Activated T-cell treated with anti-CD3 and anti-CD28 coated beads, Interleukin-2, amount 50 U/mL, for 24 hours (primary cell): ENCODE data around the gene EPHA4.

Experiments used
- DNase-seq: peaks from one replicate; pipeline ENCODE4 v3.0.0-alpha.2; 2020
- H3K27ac Mint-ChIP-seq: 2 replicates; pipeline ENCODE4 v1.8.0; 2020; ENCODE audit warnings: mild to moderate bottlenecking, mixed read lengths
- H3K27me3 Mint-ChIP-seq: 2 replicates; pipeline ENCODE4 v1.8.0; 2020; ENCODE audit warnings: mixed read lengths
- H3K36me3 Mint-ChIP-seq: 2 replicates; pipeline ENCODE4 v1.8.0; 2020; ENCODE audit warnings: low read depth, mixed read lengths
- H3K4me1 Mint-ChIP-seq: 2 replicates; pipeline ENCODE4 v1.8.0; 2020; ENCODE audit warnings: low read depth, mixed read lengths
- H3K4me3 Mint-ChIP-seq: 2 replicates; pipeline ENCODE4 v1.8.0; 2020; ENCODE audit warnings: mild to moderate bottlenecking, moderate library complexity, mixed read lengths
- H3K9me3 Mint-ChIP-seq: 2 replicates; pipeline ENCODE4 v1.8.0; 2020; ENCODE audit warnings: mixed read lengths

Gene EPHA4

DNA sequence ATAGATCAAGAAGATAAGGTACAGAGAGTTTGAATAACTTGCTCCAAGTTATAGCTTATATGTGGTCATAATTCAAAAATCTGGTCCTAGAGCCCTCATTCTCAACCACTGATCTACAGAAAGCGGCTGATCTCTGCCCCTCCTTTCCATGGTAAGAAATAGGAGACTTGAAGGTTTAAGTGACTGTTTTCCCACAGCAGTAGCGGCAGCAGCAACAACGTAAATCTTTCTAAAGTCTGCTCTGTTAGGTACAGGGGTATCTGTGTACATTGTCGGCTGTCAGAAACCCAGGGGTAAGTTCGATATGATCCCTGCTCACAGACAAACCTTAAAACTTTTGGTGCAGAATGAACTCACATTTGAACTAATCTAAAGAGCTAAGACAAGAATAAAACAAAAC, 105.4 kb downstream of the EPHA4 start:
- Mint-ChIP-seq H3K9me3 (no peaks in the 10 kb centered on the region), H3K36me3 (no peaks in the 10 kb centered on the region), H3K27ac (peak overlapping the region; percentile 50), H3K4me1 (peaks cover 42% of the 10 kb centered on the region), H3K27me3 (no peaks in the 10 kb centered on the region), H3K4me3 (no peak overlapping the region)
- no peak for DNase-seq

DNA sequence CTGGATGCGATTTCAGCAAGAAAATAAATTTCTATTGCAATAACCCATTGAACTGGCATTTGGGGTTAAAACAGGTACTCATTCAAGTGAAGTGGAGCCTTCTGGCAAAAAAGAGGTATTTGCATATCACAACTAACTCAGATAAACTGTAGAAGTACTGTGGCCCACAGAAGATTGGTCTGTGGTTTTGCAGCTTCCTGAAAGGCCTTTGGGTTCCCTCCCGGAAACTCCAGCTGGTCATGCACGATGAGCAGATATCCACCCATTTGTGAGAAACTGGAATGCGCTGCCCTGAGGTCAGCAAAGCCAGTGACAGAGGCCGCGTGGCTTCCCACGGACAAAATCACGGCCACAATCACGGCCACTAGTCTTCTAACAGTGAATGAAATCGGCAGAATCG, 106.3 kb downstream of the EPHA4 start:
- no peaks in the 10 kb centered on the region for H3K36me3 Mint-ChIP-seq
- no peak overlapping the region for H3K27ac Mint-ChIP-seq
- no peaks in the 10 kb centered on the region for H3K27me3 Mint-ChIP-seq
- H3K4me1 Mint-ChIP-seq: peaks cover 42% of the 10 kb centered on the region
- no peak for DNase-seq
- H3K9me3 Mint-ChIP-seq: no peaks in the 10 kb centered on the region
- H3K4me3 Mint-ChIP-seq: no peak overlapping the region

DNA sequence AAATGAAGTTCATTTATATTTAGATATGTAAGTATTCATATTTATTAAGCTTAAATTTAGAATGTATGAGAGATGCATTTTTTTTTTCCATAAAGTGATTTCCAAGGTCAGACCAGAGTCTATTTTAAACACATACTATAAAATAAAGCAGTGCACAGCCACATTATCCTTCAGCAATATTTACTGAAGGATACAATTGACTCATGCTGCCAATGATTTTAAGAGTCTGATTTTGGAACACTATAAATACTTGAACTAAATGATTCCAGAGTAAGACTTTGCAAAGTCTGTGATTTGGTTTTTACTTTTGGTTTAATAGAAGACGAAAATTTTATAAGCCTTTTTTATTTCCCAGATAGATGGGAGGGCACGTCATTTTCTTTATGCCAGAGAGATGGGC, 107.1 kb downstream of the EPHA4 start:
- Mint-ChIP-seq H3K36me3 (no peaks in the 10 kb centered on the region), H3K4me1 (peaks cover 42% of the 10 kb centered on the region), H3K27me3 (no peaks in the 10 kb centered on the region), H3K9me3 (no peaks in the 10 kb centered on the region), H3K4me3 (no peak overlapping the region), H3K27ac (no peak overlapping the region)
- no peak for DNase-seq

DNA sequence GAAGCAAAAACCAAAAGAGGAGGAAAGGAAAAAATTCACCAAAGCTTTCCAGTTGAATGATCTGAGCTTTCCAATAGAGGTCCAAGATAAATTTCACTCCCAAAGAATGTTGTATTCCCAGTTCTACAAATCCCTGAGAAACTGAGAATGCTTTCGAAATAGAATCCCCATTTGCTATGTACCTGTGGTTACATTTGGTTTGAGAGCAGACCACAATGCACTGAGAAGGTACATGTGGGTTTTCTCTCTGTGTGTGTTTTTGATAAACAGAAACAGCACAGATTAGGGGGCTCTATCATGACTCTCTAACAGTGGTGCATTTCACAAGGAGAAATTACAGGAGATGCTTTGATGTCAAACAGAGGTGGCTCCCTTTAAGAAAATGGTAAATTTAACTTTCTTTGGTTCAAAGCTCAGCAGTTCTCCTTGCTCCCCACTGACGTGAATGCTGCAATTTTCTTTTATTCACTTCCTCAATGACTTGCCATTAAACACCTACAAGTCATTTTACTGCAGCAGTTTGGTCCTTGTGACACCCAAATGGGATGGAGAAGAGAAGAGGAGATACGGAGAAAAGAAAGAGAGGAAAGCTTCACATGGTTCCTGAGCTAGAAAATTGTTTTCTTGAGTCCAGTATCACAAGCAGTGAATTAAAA, 108.7 kb downstream of the EPHA4 start:
- Mint-ChIP-seq H3K27me3 (no peaks in the 10 kb centered on the region), H3K27ac (no peak overlapping the region), H3K4me1 (peaks cover 42% of the 10 kb centered on the region), H3K36me3 (no peaks in the 10 kb centered on the region), H3K4me3 (no peak overlapping the region), H3K9me3 (no peaks in the 10 kb centered on the region)
- DNase-seq: no peak

DNA sequence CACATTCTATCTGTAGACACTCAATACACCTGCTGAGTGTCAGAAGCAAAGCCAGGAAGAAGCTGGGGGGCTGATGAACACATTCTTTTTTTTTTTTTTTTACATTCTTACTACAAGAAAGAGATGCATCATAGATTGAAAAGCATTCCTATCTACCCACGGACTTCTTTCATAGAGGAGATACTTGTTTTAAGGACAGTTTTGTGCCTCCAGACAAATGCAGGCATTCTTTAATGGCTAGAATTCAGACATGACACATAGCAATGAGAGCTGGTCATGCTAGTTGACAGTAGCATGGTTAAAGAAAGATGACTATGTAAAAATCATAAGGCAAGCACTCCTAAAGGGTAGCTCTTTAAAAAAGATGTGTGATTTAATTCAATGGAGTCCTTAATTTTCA, 110.2 kb downstream of the EPHA4 start:
- no peaks in the 10 kb centered on the region for H3K9me3 Mint-ChIP-seq
- H3K4me3 Mint-ChIP-seq: no peak overlapping the region
- peaks cover 1% of the 10 kb centered on the region for H3K36me3 Mint-ChIP-seq
- no peak for DNase-seq
- H3K4me1 Mint-ChIP-seq: peaks cover 35% of the 10 kb centered on the region
- no peaks in the 10 kb centered on the region for H3K27me3 Mint-ChIP-seq
- H3K27ac Mint-ChIP-seq: no peak overlapping the region

DNA sequence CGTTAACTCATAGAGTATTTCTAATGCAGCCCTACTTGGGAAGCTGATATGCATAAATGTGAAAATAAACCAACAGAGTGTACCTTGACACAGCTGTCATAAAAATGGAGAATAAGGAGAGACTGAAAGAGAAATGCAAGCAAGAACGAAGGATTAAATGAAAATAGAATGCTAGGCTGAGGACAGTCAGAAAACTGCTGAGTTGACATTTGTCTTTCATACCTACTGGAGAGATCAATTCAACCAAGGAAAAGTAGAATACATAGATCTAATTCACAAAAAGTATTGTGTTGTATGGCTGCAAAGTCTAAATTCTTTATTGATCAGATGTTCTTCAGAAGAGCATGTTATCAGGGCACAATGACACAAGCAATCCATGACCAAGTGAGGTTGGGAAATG, 112.0 kb downstream of the EPHA4 start:
- no peak overlapping the region for H3K4me3 Mint-ChIP-seq
- H3K36me3 Mint-ChIP-seq: peaks cover 6% of the 10 kb centered on the region
- no peak for DNase-seq
- no peaks in the 10 kb centered on the region for H3K9me3 Mint-ChIP-seq
- H3K27me3 Mint-ChIP-seq: no peaks in the 10 kb centered on the region
- no peak overlapping the region for H3K27ac Mint-ChIP-seq
- peaks cover 24% of the 10 kb centered on the region for H3K4me1 Mint-ChIP-seq

DNA sequence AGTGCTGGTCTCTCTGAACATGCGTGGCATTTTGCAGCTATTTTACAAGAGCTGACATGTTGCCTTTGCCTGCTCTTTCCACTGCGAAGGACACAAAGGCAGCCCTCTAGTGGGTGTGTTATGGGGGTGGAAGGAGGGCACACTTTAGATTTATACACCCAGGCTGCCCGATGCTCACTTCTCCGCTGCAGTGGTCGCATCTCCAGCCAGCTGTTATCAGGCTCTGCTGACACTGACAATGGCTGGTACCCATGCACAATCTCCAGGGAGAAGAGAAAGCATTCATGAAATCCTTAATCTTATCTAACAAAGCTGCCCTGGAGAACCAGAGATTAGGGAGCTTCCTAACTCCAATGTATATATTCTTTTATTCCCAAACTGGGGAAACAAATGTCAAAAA, 113.5 kb downstream of the EPHA4 start:
- Mint-ChIP-seq H3K4me3 (no peak overlapping the region), H3K36me3 (peaks cover 12% of the 10 kb centered on the region), H3K27ac (no peak overlapping the region), H3K9me3 (no peaks in the 10 kb centered on the region), H3K27me3 (no peaks in the 10 kb centered on the region), H3K4me1 (peaks cover 14% of the 10 kb centered on the region)
- no peak for DNase-seq

DNA sequence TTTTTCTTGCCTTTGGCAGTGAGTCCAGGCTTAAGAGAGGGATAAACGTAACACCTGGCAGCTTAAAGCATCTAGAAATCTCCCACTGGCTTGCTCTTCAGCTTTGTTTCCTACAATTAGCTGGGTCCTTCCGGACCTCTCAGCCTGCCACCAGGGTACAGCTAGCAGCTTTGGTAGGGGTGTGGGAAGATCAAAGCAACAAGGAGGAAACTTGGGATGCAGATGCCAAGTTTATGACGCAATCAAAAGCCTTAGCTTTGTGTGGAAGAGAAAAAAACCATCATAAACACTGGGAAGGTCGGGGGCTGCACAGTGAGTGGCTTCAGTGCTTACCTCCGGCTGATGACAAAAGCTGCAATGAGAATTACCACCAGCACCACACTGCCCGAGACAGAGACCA, 116.9 kb downstream of the EPHA4 start:
- no peak for DNase-seq
- H3K4me1 Mint-ChIP-seq: peaks cover 4% of the 10 kb centered on the region
- no peaks in the 10 kb centered on the region for H3K9me3 Mint-ChIP-seq
- no peak overlapping the region for H3K27ac Mint-ChIP-seq
- H3K36me3 Mint-ChIP-seq: peaks cover 16% of the 10 kb centered on the region
- H3K27me3 Mint-ChIP-seq: no peaks in the 10 kb centered on the region
- H3K4me3 Mint-ChIP-seq: no peak overlapping the region

DNA sequence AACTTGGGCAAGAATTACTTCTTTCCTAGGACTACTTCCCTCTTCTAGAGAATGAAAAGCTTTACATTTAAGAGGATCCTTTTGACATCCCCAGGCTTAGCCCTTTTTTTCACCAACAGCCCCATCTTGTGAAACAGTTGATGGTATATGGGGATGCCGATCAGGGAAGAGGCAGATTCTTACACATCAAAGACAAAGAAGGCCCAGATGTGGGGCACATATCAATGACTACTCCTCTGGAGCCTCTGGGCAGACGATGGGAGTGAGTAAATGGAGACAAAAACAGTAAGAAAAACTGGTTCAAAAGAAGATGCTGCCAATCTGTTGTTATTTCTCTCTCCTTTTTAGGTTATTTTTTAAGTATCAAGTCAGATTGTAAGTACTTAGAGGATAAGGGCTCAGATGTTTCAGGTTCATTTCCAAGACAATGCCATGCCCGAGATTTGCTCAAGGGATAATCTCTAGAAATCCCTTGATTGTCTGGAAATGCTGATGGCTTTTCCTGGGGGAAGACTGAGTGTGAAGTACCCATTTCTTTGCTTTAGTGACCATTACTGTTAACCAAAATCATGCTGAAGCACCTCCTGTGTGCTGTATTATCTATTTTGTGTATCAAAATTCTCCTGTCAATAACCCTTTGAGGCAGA, 117.5 kb downstream of the EPHA4 start:
- Mint-ChIP-seq H3K4me3 (no peak overlapping the region), H3K36me3 (peaks cover 16% of the 10 kb centered on the region), H3K9me3 (no peaks in the 10 kb centered on the region), H3K4me1 (peaks cover 4% of the 10 kb centered on the region), H3K27me3 (no peaks in the 10 kb centered on the region), H3K27ac (no peak overlapping the region)
- no peak for DNase-seq

DNA sequence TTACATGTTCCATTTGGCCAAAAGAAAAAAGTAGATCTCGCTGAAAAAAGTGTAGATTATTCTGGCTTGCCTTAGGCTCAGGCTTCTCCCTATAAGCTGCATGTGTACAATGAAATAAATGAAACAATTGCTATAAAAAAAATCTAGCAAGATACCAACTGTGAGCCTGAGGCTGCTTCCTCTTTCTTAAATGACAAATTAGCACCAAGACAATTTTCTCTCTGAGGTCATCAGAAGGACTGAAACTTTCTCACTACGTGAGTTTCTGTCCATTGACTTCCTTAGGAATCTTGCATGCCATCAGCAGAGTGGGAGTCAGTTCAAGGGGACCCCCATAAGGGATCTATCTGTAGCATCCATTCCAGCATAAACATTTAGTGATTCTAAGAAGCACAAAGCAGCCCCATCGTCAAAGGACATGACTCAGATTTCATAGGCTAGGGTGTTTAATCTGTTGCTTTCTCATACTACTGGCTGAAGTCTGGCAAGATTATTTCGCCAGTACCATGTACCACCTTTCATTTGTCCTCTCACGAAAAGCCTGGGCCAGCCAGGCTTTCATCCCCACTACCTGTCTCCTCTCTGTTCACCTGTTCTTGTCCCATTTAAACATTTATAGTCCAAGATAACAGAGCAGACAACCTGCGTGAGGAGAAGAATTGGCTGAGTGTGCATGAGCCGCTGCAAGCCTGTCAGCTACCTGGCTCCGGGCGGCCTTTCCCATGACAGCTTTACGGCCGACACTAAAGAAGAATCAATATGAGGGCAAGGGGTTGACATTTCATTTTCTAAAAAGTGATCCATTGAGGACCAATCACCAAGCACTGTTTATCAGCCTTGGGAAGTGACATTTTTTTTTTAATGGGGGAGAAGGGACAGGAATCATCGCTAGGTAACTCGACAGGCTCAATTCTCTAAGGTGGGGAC, 120.0 kb downstream of the EPHA4 start:
- Mint-ChIP-seq H3K27me3 (no peaks in the 10 kb centered on the region), H3K36me3 (peaks cover 16% of the 10 kb centered on the region), H3K4me3 (no peak overlapping the region), H3K4me1 (peaks cover 4% of the 10 kb centered on the region), H3K27ac (no peak overlapping the region), H3K9me3 (no peaks in the 10 kb centered on the region)
- DNase-seq: no peak

DNA sequence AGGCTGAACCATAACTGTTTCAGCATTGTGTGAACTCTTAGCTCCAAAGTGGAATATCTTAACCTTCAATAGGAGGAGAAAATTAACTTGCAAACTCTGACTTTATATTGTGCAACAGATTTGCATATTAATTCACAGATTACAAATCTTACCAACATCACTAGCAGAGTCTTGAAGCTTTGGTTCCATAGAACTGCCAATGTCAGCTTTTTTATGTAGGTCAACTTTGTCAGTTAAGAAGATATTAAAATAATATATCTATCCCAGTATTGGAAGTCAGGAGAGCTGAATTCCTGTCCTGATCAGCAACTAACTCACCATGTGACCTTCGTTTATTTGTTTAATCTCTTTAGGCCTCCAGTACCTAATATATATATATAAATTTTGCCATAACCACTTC, 121.8 kb downstream of the EPHA4 start:
- Mint-ChIP-seq H3K4me1 (peaks cover 2% of the 10 kb centered on the region), H3K4me3 (no peak overlapping the region), H3K27me3 (no peaks in the 10 kb centered on the region), H3K36me3 (peaks cover 10% of the 10 kb centered on the region), H3K27ac (no peak overlapping the region), H3K9me3 (no peaks in the 10 kb centered on the region)
- DNase-seq: no peak

DNA sequence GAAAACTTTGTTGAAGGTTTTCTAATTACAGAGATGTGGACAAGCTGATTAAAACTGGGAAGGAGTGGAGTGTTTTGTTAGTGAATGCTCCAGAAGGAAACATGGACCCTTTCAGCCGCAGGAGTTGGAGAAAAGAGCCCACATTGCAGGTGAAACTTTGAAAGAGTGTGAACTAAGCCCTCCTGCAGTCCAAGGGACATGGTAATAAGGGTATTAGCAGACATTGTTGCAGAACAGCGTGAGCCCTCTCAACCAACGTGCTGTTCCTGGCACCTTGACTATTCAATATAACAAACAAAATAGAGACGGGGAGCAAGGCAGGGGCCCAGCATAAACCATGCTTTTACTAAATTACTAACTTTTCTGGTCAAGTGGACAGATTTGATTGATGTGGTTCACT, 122.7 kb downstream of the EPHA4 start:
- no peak for DNase-seq
- no peak overlapping the region for H3K4me3 Mint-ChIP-seq
- H3K27me3 Mint-ChIP-seq: no peaks in the 10 kb centered on the region
- peaks cover 5% of the 10 kb centered on the region for H3K36me3 Mint-ChIP-seq
- no peaks in the 10 kb centered on the region for H3K9me3 Mint-ChIP-seq
- H3K27ac Mint-ChIP-seq: no peak overlapping the region
- peaks cover 2% of the 10 kb centered on the region for H3K4me1 Mint-ChIP-seq

DNA sequence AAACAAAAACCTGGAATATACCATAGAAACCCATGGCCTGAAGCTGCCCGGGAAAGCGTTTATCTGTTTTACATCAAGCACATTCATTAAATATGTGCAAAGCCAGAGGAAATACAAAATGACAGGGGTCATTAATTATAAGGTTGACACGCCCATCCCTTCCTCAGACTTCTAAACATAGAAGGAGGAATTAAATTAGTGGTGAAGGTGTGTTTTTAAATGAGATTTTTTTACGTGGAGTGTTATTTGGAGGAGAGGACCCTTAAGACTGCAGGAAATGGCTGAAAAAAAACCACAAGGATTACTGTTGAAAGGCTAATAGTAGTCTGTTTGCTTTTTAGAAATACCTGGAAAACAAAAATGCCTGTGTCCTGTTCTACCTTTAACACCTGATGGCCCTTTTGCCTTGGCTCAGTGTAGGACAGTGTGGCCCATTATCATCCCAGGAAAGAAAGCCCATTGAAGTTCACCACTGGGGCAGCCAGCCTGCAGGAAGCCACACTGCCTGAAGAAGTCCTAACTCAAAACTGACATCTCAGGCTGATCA, 123.2 kb downstream of the EPHA4 start:
- no peak for DNase-seq
- peaks cover 4% of the 10 kb centered on the region for H3K36me3 Mint-ChIP-seq
- H3K27ac Mint-ChIP-seq: no peak overlapping the region
- H3K4me3 Mint-ChIP-seq: no peak overlapping the region
- H3K9me3 Mint-ChIP-seq: no peaks in the 10 kb centered on the region
- H3K27me3 Mint-ChIP-seq: no peaks in the 10 kb centered on the region
- peaks cover 6% of the 10 kb centered on the region for H3K4me1 Mint-ChIP-seq

DNA sequence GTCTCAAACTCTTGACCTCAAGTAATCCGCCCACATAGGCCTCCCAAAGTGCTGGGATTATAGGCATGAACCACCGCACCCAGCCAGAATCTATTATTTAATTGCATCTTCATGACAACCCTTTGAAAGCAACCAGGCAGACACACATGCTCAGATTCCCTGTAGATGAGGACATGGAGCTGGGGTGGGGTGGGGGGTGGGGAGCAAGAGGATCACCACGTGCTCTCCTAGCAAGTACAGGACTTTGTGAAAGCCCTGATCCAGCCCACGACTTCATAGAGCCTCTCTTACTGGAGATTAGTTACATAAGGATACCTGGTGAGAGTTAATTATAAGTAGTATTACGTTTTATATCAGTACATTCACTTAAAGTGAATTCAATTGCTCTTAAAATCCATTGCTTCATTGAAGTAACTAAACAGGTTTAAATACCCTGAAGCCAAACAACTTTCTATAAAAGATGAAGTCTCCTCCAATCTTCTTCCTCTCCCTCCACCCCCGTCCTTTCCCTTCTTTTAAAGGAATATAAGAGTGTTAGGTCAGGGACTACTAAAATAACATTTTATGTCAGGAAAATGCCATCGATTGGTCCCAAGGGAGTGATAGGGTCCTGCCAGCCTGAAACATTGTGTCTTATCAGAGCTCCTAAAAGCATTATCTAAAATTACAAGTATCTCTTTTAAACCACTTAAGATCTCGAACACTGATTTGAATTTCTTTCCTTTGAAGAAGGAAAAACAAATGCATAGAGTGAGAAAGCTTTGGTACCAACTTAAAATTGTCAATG, 123.9 kb downstream of the EPHA4 start:
- Mint-ChIP-seq H3K27me3 (no peaks in the 10 kb centered on the region), H3K27ac (no peak overlapping the region), H3K9me3 (no peaks in the 10 kb centered on the region), H3K4me1 (peaks cover 11% of the 10 kb centered on the region), H3K4me3 (no peak overlapping the region), H3K36me3 (peaks cover 4% of the 10 kb centered on the region)
- DNase-seq: no peak
